Measurements from ENCODE around the gene MARK3.
A peak's percentile ranks its signal among the peaks of the same experiment; 100 is the strongest.

Gene MARK3

DNA sequence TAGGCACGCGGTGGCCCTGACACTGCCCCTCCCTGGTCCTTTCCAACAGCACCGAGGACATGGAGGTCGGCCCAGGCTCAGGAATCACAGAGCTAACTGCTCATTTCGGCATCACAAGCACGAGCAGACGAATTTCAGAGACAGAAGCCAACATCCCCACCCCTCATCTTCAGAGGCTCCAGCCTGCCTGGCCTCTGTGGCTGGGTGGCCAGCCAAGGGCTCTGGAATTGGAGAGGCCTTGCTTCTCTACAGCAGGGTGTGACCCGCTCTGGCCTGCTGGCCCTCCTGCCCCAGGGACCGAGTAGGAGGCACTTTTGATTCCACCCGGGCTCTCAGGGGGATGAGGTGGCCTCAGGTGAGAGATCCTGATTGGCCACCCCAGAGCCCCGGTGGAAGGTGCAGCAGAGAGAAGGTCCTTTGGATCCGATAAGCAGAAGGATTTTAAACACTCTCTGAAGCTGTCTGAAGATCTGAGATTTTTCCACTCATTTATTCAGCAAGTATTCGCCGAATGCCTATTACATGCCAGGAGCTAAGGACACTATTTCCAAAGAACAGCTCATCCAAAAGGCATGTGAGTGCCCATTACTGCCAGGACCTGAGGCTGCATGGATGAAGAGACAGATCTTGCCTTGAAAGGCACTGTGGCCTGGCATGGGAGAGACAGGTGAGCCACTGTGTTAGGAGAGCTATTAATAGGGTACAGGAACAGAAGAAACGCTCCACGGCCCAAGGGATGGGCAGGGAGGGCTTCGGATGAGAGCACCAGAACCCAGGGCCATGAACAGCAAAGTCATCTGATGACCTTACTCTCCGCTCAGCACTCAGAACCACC is 167.0 kb downstream of the MARK3 start:
- H3K27ac ChIP-seq (ENCODE audit: low read length), result peak overlapping the region; percentile 91
- peak overlapping the region; percentile 30 to 44 for H3K4me3 ChIP-seq (ENCODE audit: low read depth in 1 of 2, low read length in 2 of 2)
- no peaks in the 10 kb centered on the region for H3K9me3 ChIP-seq (ENCODE audit: control insufficient read depth in 1 of 2, low read length in 2 of 2)
- H3K27me3 ChIP-seq (ENCODE audit: low read depth, low read length), result no peaks in the 10 kb centered on the region
- H3K4me1 ChIP-seq (ENCODE audit: control insufficient read depth in 1 of 2, insufficient read depth in 2 of 2, low read length in 2 of 2), result peaks cover 0 to 43% of the 10 kb centered on the region in 2 donors
- no peaks in the 10 kb centered on the region for H3K36me3 ChIP-seq (ENCODE audit: control insufficient read depth in 1 of 2, insufficient read depth in 2 of 2, low read length in 2 of 2)

DNA sequence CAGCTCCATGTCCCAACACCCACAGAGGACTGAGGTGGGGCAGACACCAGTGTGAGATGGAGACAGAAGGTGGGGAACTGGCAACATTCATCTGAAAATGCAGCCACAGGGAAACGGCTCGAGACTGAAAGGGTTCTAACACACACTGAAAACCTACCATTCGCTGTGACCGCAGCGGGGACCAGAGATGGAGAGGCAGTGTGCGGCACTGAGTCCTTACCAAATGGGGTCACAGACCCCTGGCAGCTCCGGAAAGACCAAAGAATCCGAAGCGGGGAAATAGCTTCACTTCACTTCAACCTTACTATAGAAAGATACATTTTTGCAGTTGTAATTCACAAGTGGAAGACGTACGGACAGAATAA is 167.6 kb downstream of the MARK3 start:
- Histone ChIP-seq H3K4me1 (ENCODE audit: control insufficient read depth in 1 of 2, insufficient read depth in 2 of 2, low read length in 2 of 2) (peaks cover 0 to 43% of the 10 kb centered on the region in 2 donors), H3K9me3 (ENCODE audit: control insufficient read depth in 1 of 2, low read length in 2 of 2) (no peaks in the 10 kb centered on the region), H3K27ac (ENCODE audit: low read length) (peak overlapping the region; percentile 60), H3K27me3 (ENCODE audit: low read depth, low read length) (no peaks in the 10 kb centered on the region), H3K4me3 (ENCODE audit: low read depth in 1 of 2, low read length in 2 of 2) (no peak overlapping the region), H3K36me3 (ENCODE audit: control insufficient read depth in 1 of 2, insufficient read depth in 2 of 2, low read length in 2 of 2) (no peaks in the 10 kb centered on the region)

Measured in muscle layer of duodenum (tissue), 2 donors.